GM21737 (cell line): Measurements from ENCODE around the gene TPCN1.

Experiments used
- ATAC-seq: cut with Tn5 transposase; IDR thresholded peaks from one replicate; pipeline ENCODE4 v1.9.1; 2021; ENCODE audit warnings: mild to moderate bottlenecking, moderate library complexity; ENCODE audit not compliant: unreplicated experiment

TPCN1 gene

DNA sequence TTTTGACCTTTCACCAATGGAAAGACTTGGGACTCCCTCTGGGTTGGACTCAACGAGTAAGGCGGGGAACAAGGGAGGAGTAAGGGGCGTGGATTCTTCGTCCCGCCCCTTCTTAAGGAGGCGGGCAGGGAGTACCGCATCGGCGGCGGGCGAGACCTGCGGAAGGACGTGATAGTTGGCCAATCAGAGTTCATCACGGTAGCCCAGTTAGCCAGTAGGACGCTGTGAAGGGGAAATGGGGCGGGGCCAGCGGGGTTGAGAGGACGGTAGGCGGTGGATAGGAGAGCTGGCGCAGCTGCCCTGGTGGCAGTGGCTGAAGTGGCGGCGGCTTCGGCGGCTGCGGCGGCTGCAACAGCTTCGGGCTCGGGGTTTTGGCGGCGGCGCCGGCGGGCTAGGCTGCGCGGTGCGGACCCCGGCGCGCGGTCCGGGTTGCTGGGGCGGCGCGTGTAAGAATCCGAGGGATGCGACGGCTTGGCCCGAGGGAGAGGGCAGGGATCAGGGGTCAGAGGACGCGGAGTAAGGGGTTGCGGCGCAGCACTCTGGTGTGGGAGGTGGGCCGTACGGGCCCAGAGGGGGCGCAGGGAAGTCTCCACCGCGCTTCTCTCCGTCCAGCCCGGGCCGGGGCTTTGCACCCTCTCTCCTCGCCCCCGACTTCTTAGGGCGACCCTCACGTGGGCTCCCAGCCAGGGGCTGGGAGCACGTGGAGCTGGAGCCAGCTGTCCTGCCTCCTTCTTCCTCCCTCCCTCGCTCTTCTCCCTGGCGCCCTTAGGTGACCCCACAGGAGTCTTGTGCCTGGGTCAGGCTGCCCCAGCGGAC lies at the start of gene TPCN1:
TSS of gene TPCN1 (plus strand) at position 284 of the 816 bp plus-strand sequence. CDS start 5,389 bp downstream, outside the sequence.
- peak; percentile 92 for ATAC-seq

DNA sequence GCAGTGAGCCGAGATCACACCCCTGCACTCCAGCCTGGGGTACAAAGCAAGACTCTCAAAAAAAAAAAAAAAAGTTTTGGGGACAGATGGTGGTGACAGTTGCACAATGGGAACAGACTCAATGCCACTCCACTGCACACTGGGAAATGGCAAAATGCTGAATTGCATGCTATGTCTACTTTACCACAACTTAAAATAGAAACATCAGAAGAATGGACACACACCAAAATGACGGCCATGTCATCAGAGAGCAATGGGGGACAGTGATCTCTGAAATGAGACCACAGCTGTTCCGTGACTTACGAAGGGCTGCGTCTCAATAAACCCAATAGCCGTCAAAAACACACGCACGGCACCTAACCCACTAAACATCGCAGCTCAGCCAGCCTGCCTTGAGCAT lies 49.7 kb upstream of the TPCN1 start:
- no peak for ATAC-seq

- no peak for ATAC-seq
These were observed 49.1 kb upstream of the TPCN1 start for GRCh38 chr12:113172185-113172584.

- peak; percentile 60 for ATAC-seq
These were observed 48.1 kb upstream of the TPCN1 start for GRCh38 chr12:113173081-113173698.

DNA sequence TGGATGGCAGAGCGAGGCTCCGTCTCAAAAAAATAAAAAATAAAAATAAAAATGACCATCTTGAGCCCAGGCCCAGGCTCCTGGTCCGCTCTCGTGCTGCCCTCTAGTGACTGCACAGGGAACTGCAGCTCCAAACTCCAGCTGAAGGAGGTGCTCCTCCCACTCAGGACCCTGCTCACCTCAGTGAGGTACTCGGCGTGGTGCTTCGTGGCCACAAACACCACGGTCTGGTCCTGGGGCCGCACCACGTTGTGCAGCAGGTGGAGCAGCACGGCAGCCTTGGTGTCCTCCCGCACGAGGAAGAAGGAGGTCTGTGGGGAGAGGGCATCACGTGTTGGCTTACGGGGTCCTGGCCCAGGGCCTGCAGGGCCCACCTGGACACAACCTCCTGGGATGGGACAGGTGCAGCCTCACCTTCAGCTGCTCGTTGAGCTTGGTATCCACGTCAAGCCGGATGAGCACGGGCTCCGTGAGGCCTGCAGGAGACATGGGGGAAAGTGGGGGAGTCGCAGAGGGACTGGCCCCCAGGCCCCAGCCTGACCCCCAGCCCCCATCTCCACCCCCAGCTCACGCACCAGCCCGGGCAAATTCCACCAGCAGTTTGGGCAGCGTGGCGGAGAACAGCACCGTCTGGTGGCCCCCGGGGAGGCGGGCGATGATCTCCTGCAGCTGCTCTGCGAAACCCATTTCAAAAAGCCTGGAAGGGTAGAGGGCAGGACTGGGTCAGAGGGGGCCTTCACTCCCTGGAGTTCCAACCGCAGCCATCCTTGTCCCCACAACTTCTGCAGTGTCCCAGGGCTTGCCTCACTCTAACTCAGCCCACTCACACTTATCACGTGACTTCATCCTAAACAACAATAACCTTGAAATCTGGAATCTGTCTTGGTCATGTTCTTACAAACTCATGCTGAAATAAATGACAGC lies 46.5 kb upstream of the TPCN1 start:
- ATAC-seq: no peak

DNA sequence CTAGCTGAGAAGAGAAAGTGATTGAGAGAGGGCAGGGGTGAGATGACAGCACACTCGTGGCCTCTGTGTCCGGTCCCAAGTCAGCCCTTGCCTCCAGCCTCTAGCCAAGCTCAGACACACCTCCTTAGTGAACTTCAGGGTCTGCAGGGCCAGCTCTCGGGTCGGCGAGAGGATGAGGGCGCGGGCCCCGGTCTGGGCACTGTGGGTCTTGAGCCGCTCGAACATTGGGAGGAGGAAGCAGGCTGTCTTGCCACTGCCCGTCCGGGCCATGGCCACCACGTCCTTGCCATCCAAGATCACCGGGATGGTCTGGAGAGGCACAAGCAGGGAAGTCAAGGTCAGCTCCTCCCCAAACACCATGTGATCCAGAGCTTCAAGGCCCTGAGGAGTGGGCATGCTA lies 42.2 kb upstream of the TPCN1 start:
- ATAC-seq: no peak

DNA sequence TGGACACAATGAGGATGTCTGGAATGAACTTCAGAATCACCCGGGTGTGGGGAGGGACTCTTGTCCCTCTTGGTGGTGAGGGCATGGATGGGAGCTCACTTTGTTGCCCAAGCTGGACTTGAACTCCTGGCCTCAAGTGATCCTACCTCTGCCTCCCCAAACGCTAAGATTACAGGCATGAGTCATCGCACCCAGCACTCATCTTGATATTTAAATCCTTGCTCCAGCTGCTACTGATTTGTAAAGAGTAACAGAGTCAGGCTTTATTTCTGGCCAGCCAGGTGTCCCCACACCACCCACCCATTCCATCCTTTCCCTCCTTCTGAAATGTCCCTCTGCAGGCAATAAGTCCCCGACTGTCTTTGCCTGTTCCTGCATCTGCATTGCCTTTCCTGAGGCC lies 40.9 kb upstream of the TPCN1 start:
- no peak for ATAC-seq

DNA sequence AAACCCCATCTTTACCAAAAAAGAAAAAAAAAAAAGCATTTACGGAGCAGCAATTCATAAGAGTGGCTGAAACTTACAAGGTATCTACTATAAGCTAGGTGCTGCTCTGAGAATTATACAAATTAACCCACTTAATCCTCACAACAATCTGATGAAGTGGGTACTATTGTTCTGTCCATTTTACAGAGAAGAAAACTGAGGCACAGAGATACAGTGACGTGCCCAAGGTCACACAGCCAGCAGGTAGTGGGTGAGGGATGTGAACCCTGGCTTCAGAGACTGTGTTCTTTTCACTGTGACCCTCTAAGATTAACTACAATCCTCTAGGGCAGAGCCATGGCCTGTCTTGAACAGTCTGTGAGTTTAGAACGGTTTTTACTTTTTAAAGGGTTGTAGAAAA lies 39.3 kb upstream of the TPCN1 start:
- no peak for ATAC-seq

- ATAC-seq: no peak
These were observed 38.2 kb upstream of the TPCN1 start for GRCh38 chr12:113183030-113183589.

DNA sequence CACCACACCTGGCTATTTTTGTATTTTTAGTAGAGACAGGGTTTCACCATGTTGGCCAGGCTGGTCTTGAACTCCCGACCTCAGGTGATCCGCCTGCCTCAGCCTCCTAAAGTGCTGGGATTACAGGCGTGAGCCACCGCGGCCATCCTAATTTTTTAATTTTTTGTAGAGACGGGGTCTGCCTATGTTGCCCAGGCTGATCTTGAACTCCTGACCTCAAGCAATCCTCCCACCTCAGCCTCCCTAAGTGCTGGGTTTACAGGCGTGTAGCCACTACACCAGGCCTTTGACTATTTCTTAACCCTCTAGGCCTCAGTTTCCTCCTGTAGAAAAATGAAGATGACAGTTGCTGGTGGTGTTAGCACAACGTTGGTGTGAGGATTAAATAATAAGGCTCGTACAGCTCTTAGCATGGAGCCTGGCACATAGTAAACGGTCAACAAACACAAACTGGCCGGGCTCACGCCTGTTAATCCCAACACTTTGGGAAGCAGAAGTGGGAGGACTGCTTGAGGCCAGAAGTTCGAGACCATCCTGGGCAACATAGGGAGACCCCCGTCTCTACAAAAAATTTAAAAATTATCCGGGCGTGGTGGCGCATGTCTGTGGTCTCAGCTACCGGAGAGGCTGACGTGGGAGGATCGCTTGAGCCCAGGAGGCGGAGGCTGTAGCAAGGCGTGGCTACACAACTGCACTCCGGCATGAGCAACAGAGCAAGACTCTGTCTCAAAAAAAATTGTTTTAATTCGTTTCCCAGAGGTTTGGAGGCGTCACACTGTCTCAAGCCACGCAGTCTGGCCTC lies 37.0 kb upstream of the TPCN1 start:
- peak; percentile 31 for ATAC-seq

DNA sequence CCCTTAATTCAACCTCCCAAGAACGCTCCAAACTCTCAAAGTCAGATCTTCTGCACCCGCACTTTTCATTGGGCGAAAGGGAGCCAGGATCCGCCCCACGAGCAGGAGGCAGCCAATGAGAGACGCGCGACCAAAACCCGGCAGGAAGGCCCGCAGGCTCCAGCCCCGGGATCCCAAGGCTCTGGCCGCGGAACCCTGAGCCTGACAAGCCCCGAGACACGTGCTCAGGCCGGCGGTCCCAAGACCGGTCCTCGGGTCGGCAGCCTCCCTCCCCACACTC lies 36.4 kb upstream of the TPCN1 start:
- peak; percentile 72 for ATAC-seq

DNA sequence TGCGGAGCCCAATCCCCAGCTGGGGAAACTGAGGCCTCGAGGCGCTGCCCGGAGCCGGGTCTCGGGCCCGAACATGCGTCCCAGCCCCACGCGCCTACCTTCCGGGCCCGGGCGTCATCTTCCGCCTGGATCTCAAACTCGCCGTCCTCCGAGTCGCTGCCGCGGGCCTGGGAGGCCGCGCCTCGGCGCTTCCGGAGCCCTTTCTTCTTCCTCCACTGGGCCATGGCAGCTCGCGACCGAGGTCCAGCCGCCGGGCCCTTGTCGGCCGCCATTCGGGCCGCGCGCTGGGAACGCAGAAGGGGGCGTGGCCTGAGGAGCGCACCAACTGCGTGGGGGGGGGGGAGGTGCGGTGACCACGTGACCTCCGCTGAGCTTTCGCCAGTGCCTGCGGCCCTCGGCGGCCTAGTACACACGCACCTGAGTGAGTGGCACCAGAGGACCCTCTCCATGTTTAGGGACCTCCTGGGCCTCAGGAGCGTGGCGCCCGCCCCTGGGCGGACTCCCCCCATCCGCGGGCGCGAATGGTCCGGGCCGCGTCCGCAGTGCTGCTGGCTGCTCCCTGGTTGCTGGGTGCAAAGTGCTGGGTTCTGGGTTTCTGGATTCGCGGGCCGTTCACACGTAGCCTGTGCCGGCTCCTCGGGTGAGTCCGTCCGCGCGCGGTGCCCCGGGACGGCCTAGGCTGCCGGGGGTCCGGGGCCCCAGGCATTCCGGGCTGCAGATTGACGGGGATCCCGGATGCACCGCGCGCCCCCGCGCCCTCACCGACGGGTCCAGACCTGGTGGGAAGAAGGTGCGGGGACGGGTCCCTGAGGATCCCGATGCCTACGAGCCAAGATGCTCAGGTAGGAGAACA lies 35.9 kb upstream of the TPCN1 start, which contains the start of the genes DDX54 and RITA1:
TSS of gene DDX54 (minus strand) at position 299 of the 853 bp plus-strand sequence. CDS start at position 272, 27 bp downstream.
TSS of gene RITA1 (plus strand) at position 542 of the 853 bp plus-strand sequence. CDS start 1,026 bp downstream, outside the sequence.
- ATAC-seq: peak; percentile 44

DNA sequence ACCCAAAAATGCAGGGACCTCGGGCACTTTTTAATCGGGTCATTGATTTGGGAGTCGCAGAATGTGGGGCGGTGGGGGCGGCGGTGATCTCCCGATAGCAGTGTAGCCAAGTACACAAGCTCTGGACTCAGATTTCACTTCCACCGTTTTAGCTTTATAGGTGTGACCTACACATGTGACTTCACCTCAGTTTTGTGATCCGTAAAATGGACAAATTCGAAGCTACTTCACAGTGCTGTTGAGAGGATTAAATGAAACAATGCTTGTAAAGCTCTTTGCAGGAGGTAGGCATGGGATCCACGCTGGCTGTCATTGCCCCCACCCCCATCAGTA lies 35.3 kb upstream of the TPCN1 start:
- ATAC-seq: no peak

GRCh38 chr12:113186666-113187325 lies 34.5 kb upstream of the TPCN1 start:
- no peak for ATAC-seq

- ATAC-seq: no peak
These were observed 31.9 kb upstream of the TPCN1 start for GRCh38 chr12:113189361-113189760.

GRCh38 chr12:113190761-113191160 lies 30.5 kb upstream of the TPCN1 start:
- ATAC-seq: no peak

GRCh38 chr12:113191227-113191626 lies 30.0 kb upstream of the TPCN1 start:
- no peak for ATAC-seq

DNA sequence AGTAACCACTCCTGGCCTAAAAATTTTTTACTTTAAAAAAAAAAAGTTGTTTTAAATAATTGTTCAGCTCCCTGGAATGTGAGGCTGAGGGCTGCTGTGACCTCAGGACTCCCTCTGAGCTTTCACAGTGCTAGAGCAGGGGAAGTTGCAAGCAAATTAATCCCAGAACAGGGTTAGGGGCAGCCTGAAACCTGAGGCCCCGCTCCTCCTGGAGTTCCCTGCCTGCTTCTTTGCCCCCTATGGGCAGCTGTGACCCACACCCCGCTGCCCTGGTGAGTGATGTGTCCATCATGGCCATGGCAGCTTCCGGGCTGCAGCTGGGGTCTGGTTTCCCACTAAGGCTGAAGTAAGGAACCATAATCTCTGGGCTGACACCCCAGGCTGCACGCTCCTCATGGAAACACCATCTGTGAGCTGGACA lies 26.3 kb upstream of the TPCN1 start:
- ATAC-seq: no peak

DNA sequence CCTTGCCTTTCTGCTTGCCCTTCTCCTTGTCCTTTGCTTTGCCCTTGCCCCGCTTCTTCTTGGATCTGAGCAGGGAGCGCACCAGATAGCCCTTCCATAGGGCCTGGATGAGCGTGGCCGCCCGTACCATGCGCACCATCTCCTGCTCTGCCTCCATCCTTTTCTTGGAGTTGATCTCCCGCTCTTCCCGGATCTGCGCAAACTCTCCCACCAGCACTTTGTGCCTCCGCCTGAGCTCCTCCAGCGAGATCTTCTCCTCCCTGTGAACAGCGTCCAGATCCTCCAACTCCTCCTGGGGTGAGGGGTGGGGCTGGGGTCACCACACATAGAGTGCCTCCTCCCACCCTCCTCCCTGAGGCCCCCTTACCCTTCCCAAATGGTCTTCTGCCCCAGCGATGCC lies 25.7 kb upstream of the TPCN1 start:
- ATAC-seq: no peak
